Activated CD4-positive, alpha-beta T cell treated with anti-CD3 and anti-CD28 coated beads for 36 hours (primary cell): ENCODE measurements around the gene THPO. TPM values are rescaled to one million over a fixed set of nuclear protein-coding genes. Genes with fewer than 3 reads are reported as not detected.

Experiments used
- ATAC-seq: fragments of 200-7000 bp; cut with Tn5 transposase; one replicate; pipeline ENCODE4 v1.10.0; 2021; ENCODE audit warnings: mild to moderate bottlenecking, moderate library complexity
- CTCF ChIA-PET: fragments of 350-600 bp; sonication (Branson Sonifier 250); formaldehyde crosslinking; loops from one replicate; lab custom pipeline; 2021; ENCODE audit warnings: antibody characterized with exemption; lab: Charles Lee
- POLR2A ChIA-PET: fragments of 350-600 bp; sonication (Branson Sonifier 250); formaldehyde crosslinking; loops from one replicate; lab custom pipeline; 2021; ENCODE audit warnings: antibody characterized with exemption, inconsistent platforms; lab: Charles Lee
- DNase-seq: peaks from one replicate; pipeline ENCODE4 v3.0.0-alpha.2; 2020
- H3K27ac Mint-ChIP-seq: one replicate; pipeline ENCODE4 v1.8.0; 2021; ENCODE audit warnings: mixed read lengths
- H3K27me3 Mint-ChIP-seq: one replicate; pipeline ENCODE4 v1.8.0; 2021; ENCODE audit warnings: mixed read lengths
- H3K36me3 Mint-ChIP-seq: one replicate; pipeline ENCODE4 v1.8.0; 2021; ENCODE audit warnings: low read depth, mixed read lengths
- H3K4me1 Mint-ChIP-seq: one replicate; pipeline ENCODE4 v1.8.0; 2021; ENCODE audit warnings: mixed read lengths
- H3K4me3 Mint-ChIP-seq: one replicate; pipeline ENCODE4 v1.8.0; 2021; ENCODE audit warnings: mild to moderate bottlenecking, moderate library complexity, mixed read lengths
- H3K9me3 Mint-ChIP-seq: one replicate; pipeline ENCODE4 v1.8.0; 2021; ENCODE audit warnings: low read depth, mixed read lengths
- intact Hi-C, 2 experiments: fragments of 100-400 bp; cut with DNase I in 1 of 2; cut with micrococcal nuclease in 1 of 2; formaldehyde crosslinking; loops; one replicate each; pipeline versions ENCODE4 v1.14.2 to v1.15.1; 2022 to 2024; cut with DNase I, micrococcal nuclease
- total RNA-seq, 2 experiments: library from RNA; stranded (reverse); gene quantifications; one replicate each; pipeline ENCODE4 v1.2.3, GENCODE V29; 2021

THPO gene
- total RNA-seq, 2 experiments from 2014 or later = not detected

GRCh38 chr3:184337399-184337714 is 40.6 kb downstream of the THPO start, which contains the start of gene FAM131A:
TSS of gene FAM131A (plus strand) at chr3:184337600. CDS start at chr3:184337631, 31 bp downstream.
- ChIA-PET POLR2A (interaction anchor here (0.8 to 1.0 kb wide), 3 partner anchors 17 to 21 kb away, joined by 3 to 4 read pairs (median 3); no protein-coding TSS in a partner anchor), CTCF (interaction anchor here (0.6 to 1.4 kb wide), 5 partner anchors 25 to 824 kb away, joined by 3 to 4 read pairs (median 3); partner anchors contain the start of genes CLCN2 and POLR2H)
- Mint-ChIP-seq H3K27me3 (no peaks in the 10 kb centered on the region), H3K36me3 (peaks cover 30% of the 10 kb centered on the region), H3K4me1 (peaks cover 54% of the 10 kb centered on the region), H3K9me3 (no peaks in the 10 kb centered on the region), H3K27ac (peak within 1 kb of the TSS; percentile 73), H3K4me3 (peak within 1 kb of the TSS; percentile 75)
- ATAC-seq (no peak), DNase-seq (no peak)
- intact Hi-C loops = loop anchor here in 1 of 2 experiments (10.0 kb wide), 1 partner anchor 1597 kb away; the partner anchor contains the start of gene TRA2B

- Mint-ChIP-seq H3K27me3 (no peaks in the 10 kb centered on the region), H3K4me3 (peak overlapping the region; percentile 75), H3K4me1 (peaks cover 59% of the 10 kb centered on the region), H3K27ac (peak overlapping the region; percentile 73), H3K9me3 (no peaks in the 10 kb centered on the region), H3K36me3 (peaks cover 35% of the 10 kb centered on the region)
- no peak for ATAC-seq
- no peak for DNase-seq
- POLR2A ChIA-PET = interaction anchor here (1.0 kb wide), 2 partner anchors 17 to 20 kb away, joined by 3 to 4 read pairs; no protein-coding TSS in a partner anchor
- CTCF ChIA-PET = interaction anchor here (0.6 to 1.4 kb wide), 5 partner anchors 25 to 824 kb away, joined by 3 to 4 read pairs (median 3); partner anchors contain the start of genes CLCN2 and POLR2H
- intact Hi-C loops = loop anchor here in 1 of 2 experiments (10.0 kb wide), 1 partner anchor 1598 kb away; the partner anchor contains the start of gene TRA2B
Measured at GRCh38 chr3:184336547-184337398, 41.2 kb downstream of the THPO start.

GRCh38 chr3:184335661-184336546 is 42.1 kb downstream of the THPO start:
- Mint-ChIP-seq H3K36me3 (peaks cover 43% of the 10 kb centered on the region), H3K27ac (peak overlapping the region; percentile 85), H3K4me1 (peaks cover 62% of the 10 kb centered on the region), H3K9me3 (no peaks in the 10 kb centered on the region), H3K4me3 (peak overlapping the region; percentile 75), H3K27me3 (no peaks in the 10 kb centered on the region)
- DNase-seq = peak; percentile 92
- ChIA-PET CTCF (interaction anchor here (0.8 to 1.3 kb wide), 3 partner anchors 9 to 178 kb away, joined by 3 to 4 read pairs (median 3); no protein-coding TSS in a partner anchor), POLR2A (interaction anchor here (0.6 to 1.0 kb wide), 3 partner anchors 10 to 27 kb away, joined by 3 to 4 read pairs (median 3); no protein-coding TSS in a partner anchor)
- intact Hi-C loops = loop anchor here (1.0 to 10.0 kb wide), 5 partner anchors 22 to 1599 kb away; partner anchors contain the start of genes AP2M1 (in 1 of the 2), EIF4G1 (in 1 of the 2), PSMD2 (in 1 of the 2) and TRA2B (in 1 of the 2)
- ATAC-seq = peak; percentile 50

GRCh38 chr3:184335291-184335660 is 42.7 kb downstream of the THPO start:
- ATAC-seq = no peak
- H3K27me3 Mint-ChIP-seq = no peaks in the 10 kb centered on the region
- ChIA-PET POLR2A (interaction anchor here (0.6 to 0.7 kb wide), 2 partner anchors 9 to 28 kb away, joined by 3 to 4 read pairs; no protein-coding TSS in a partner anchor), CTCF (interaction anchor here (0.8 to 1.3 kb wide), 3 partner anchors 9 to 178 kb away, joined by 3 to 4 read pairs (median 3); no protein-coding TSS in a partner anchor)
- peaks cover 47% of the 10 kb centered on the region for H3K36me3 Mint-ChIP-seq
- H3K9me3 Mint-ChIP-seq = no peaks in the 10 kb centered on the region
- no peak for DNase-seq
- intact Hi-C loops = loop anchor here (1.0 to 10.0 kb wide), 5 partner anchors 21 to 1600 kb away; partner anchors contain the start of genes AP2M1 (in 1 of the 2), EIF4G1 (in 1 of the 2), PSMD2 (in 1 of the 2) and TRA2B (in 1 of the 2)
- peak overlapping the region; percentile 75 for H3K4me3 Mint-ChIP-seq
- peaks cover 62% of the 10 kb centered on the region for H3K4me1 Mint-ChIP-seq
- H3K27ac Mint-ChIP-seq = peak overlapping the region; percentile 85

GRCh38 chr3:184334470-184335158 is 43.4 kb downstream of the THPO start:
- peak overlapping the region; percentile 90 for H3K27ac Mint-ChIP-seq
- ChIA-PET POLR2A (interaction anchor here (0.7 kb wide), 1 partner anchor 29 kb away, joined by 4 read pairs; no protein-coding TSS in a partner anchor), CTCF (interaction anchor here (1.3 kb wide), 1 partner anchor 179 kb away, joined by 3 read pairs; no protein-coding TSS in a partner anchor)
- peaks cover 65% of the 10 kb centered on the region for H3K4me1 Mint-ChIP-seq
- DNase-seq = peak; percentile 71
- ATAC-seq = peak; percentile 74
- intact Hi-C loops = loop anchor here (1.0 to 10.0 kb wide), 7 partner anchors 18 to 1600 kb away; partner anchors contain the start of genes AP2M1 (in 1 of the 2), EIF4G1 (in 1 of the 2), PSMD2 (in 1 of the 2) and TRA2B (in 1 of the 2)
- H3K4me3 Mint-ChIP-seq = no peak overlapping the region
- no peaks in the 10 kb centered on the region for H3K27me3 Mint-ChIP-seq
- peaks cover 51% of the 10 kb centered on the region for H3K36me3 Mint-ChIP-seq
- H3K9me3 Mint-ChIP-seq = no peaks in the 10 kb centered on the region

GRCh38 chr3:184333700-184334099 is 44.3 kb downstream of the THPO start:
- no peak overlapping the region for H3K4me3 Mint-ChIP-seq
- H3K4me1 Mint-ChIP-seq = peaks cover 67% of the 10 kb centered on the region
- H3K27me3 Mint-ChIP-seq = no peaks in the 10 kb centered on the region
- H3K27ac Mint-ChIP-seq = peak overlapping the region; percentile 90
- ChIA-PET CTCF (interaction anchor here (0.7 kb wide), 1 partner anchor 15 kb away, joined by 3 read pairs; no protein-coding TSS in a partner anchor), POLR2A (no interaction called here)
- H3K9me3 Mint-ChIP-seq = no peaks in the 10 kb centered on the region
- no peak for DNase-seq
- intact Hi-C loops = loop anchor here (1.0 to 10.0 kb wide), 3 partner anchors 17 to 1601 kb away; partner anchors contain the start of gene TRA2B (in 1 of the 2)
- peaks cover 61% of the 10 kb centered on the region for H3K36me3 Mint-ChIP-seq
- no peak for ATAC-seq

GRCh38 chr3:184333190-184333589 is 44.8 kb downstream of the THPO start:
- ATAC-seq = no peak
- no peaks in the 10 kb centered on the region for H3K27me3 Mint-ChIP-seq
- intact Hi-C loops = loop anchor here in 1 of 2 experiments (10.0 kb wide), 1 partner anchor 1602 kb away; the partner anchor contains the start of gene TRA2B
- no peaks in the 10 kb centered on the region for H3K9me3 Mint-ChIP-seq
- peak overlapping the region; percentile 90 for H3K27ac Mint-ChIP-seq
- no peak overlapping the region for H3K4me3 Mint-ChIP-seq
- H3K4me1 Mint-ChIP-seq = peaks cover 68% of the 10 kb centered on the region
- peaks cover 66% of the 10 kb centered on the region for H3K36me3 Mint-ChIP-seq
- no peak for DNase-seq
- CTCF ChIA-PET = interaction anchor here (0.7 kb wide), 1 partner anchor 14 kb away, joined by 3 read pairs; no protein-coding TSS in a partner anchor
- POLR2A ChIA-PET = no interaction called here

- H3K9me3 Mint-ChIP-seq = no peaks in the 10 kb centered on the region
- no peak overlapping the region for H3K4me3 Mint-ChIP-seq
- peaks cover 61% of the 10 kb centered on the region for H3K4me1 Mint-ChIP-seq
- intact Hi-C loops = loop anchor here in 1 of 2 experiments (10.0 kb wide), 1 partner anchor 1602 kb away; the partner anchor contains the start of gene TRA2B
- H3K27me3 Mint-ChIP-seq = no peaks in the 10 kb centered on the region
- POLR2A ChIA-PET = no interaction called here
- H3K36me3 Mint-ChIP-seq = peaks cover 72% of the 10 kb centered on the region
- CTCF ChIA-PET = no interaction called here
- H3K27ac Mint-ChIP-seq = peak overlapping the region; percentile 90
- ATAC-seq (no peak), DNase-seq (no peak)
Measured at GRCh38 chr3:184332370-184333090, 45.5 kb downstream of the THPO start.

- ChIA-PET CTCF (interaction anchor here (0.9 kb wide), 1 partner anchor 12 kb away, joined by 3 read pairs; no protein-coding TSS in a partner anchor), POLR2A (no interaction called here)
- DNase-seq (no peak), ATAC-seq (no peak)
- intact Hi-C loops = no loop called here
- no peaks in the 10 kb centered on the region for H3K27me3 Mint-ChIP-seq
- no peak overlapping the region for H3K4me3 Mint-ChIP-seq
- peaks cover 93% of the 10 kb centered on the region for H3K36me3 Mint-ChIP-seq
- H3K27ac Mint-ChIP-seq = peak overlapping the region; percentile 53
- no peaks in the 10 kb centered on the region for H3K9me3 Mint-ChIP-seq
- H3K4me1 Mint-ChIP-seq = peaks cover 53% of the 10 kb centered on the region
Measured at GRCh38 chr3:184328516-184328915, 49.5 kb downstream of the THPO start.
